HEK293T (cell line): Measurements from ENCODE around the gene FHL3.
"Not testable (repeated sequence)": the region's sequence is repeated elsewhere in the genome, so short reads cannot be mapped to it uniquely, and the experiment has no call there.

Source experiments
- CTCF ChIA-PET: fragments of 350-600 bp; formaldehyde crosslinking; extraction: SDS; loops from one replicate; lab custom pipeline; 2021; ENCODE audit warnings: antibody characterized with exemption, inconsistent platforms; lab: Yijun Ruan, JAX
- POLR2A ChIA-PET: fragments of 350-600 bp; formaldehyde crosslinking; extraction: SDS; loops from one replicate; lab custom pipeline; 2020; ENCODE audit warnings: antibody characterized with exemption, inconsistent platforms; lab: Yijun Ruan, JAX
- DNase-seq: peaks from one replicate; pipeline ENCODE4 v3.0.0; 2012; ENCODE audit warnings: mixed read lengths; ENCODE audit errors: extremely low spot score
- ARNT ChIP-seq: fragments of 450-650 bp; IDR thresholded peaks from 2 replicates; pipeline ENCODE4 v1.6.1; 2017; ENCODE audit warnings: mild to moderate bottlenecking
- BHLHE40 ChIP-seq: fragments of 450-650 bp; IDR thresholded peaks from 2 replicates; pipeline ENCODE4 v1.6.1; 2016; ENCODE audit warnings: mild to moderate bottlenecking, moderate library complexity, borderline replicate concordance
- CTBP1 ChIP-seq: fragments of 450-650 bp; IDR thresholded peaks from 2 replicates; pipeline ENCODE4 v1.6.1; 2016; ENCODE audit warnings: borderline replicate concordance
- ELF4 ChIP-seq: fragments of 450-650 bp; IDR thresholded peaks from 2 replicates; pipeline ENCODE4 v1.6.1; 2017; ENCODE audit warnings: antibody characterized with exemption
- FOXA1 ChIP-seq: fragments of 450-650 bp; IDR thresholded peaks from 2 replicates; pipeline ENCODE4 v1.6.1; 2016; ENCODE audit warnings: mild to moderate bottlenecking
- FOXK2 ChIP-seq: fragments of 450-650 bp; IDR thresholded peaks from 2 replicates; pipeline ENCODE4 v1.6.1; 2016; ENCODE audit warnings: mild to moderate bottlenecking
- FOXM1 ChIP-seq: fragments of 450-650 bp; IDR thresholded peaks from 2 replicates; pipeline ENCODE4 v1.6.1; 2017; ENCODE audit warnings: mild to moderate bottlenecking, borderline replicate concordance
- HDGF ChIP-seq: fragments of 450-650 bp; IDR thresholded peaks from 2 replicates; pipeline ENCODE4 v1.6.1; 2017; ENCODE audit warnings: antibody characterized with exemption, borderline replicate concordance
- L3MBTL2 ChIP-seq: fragments of 450-650 bp; conservative IDR thresholded peaks from 2 replicates; pipeline ENCODE4 v1.6.1; 2016; ENCODE audit warnings: mild to moderate bottlenecking
- LEF1 ChIP-seq: fragments of 450-650 bp; IDR thresholded peaks from 2 replicates; pipeline ENCODE4 v1.6.1; 2017; ENCODE audit warnings: mild to moderate bottlenecking, borderline replicate concordance
- NFRKB ChIP-seq: fragments of 450-650 bp; IDR thresholded peaks from 2 replicates; pipeline ENCODE4 v1.6.1; 2016; ENCODE audit warnings: mild to moderate bottlenecking, moderate library complexity
- SP1 ChIP-seq: fragments of 450-650 bp; IDR thresholded peaks from 2 replicates; pipeline ENCODE4 v1.6.1; 2017
- SUZ12 ChIP-seq: fragments of 450-650 bp; IDR thresholded peaks from 2 replicates; pipeline ENCODE4 v1.6.1; 2016; ENCODE audit warnings: mild to moderate bottlenecking
- TARDBP ChIP-seq: fragments of 450-650 bp; IDR thresholded peaks from 2 replicates; pipeline ENCODE4 v1.6.1; 2016
- ZNF384 ChIP-seq: fragments of 450-650 bp; IDR thresholded peaks from 2 replicates; pipeline ENCODE4 v1.6.1; 2016
- TF ChIP-seq, protein P1 (sequence below): fragments of 450-650 bp; IDR thresholded peaks from 2 replicates; pipeline ENCODE4 v1.6.1; 2016

FHL3 gene

DNA sequence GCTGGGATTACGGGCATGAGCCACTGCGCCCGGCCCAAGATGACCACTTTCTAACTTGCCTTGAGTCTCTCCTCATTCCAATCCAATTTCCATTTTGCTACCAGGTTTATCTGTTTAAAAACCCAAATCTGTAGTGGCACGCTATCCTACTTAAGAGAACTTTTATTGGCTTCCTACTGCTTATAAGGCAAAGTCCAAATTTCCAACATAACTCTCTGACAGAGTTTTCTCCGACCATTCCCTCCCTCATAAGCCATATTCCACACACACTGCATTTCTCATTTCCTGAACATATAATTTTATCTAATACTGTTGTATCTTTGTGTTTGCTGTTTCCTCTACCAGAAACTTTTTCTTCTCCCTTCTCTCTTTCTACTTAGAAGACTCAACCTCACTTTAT lies 30.7 kb downstream of the FHL3 start:
- ChIA-PET POLR2A (no interaction called here), CTCF (interaction anchor here (1.7 kb wide), 1 partner anchor 27 kb away, joined by 6 read pairs; the partner anchor contains the start of gene INPP5B)
- DNase-seq, result no peak
- no peak for TF ChIP-seq LEF1
- TF ChIP-seq L3MBTL2, result no peak
- TF ChIP-seq FOXK2, result no peak
- TF ChIP-seq SUZ12, result no peak
- TF ChIP-seq, protein P1, sequence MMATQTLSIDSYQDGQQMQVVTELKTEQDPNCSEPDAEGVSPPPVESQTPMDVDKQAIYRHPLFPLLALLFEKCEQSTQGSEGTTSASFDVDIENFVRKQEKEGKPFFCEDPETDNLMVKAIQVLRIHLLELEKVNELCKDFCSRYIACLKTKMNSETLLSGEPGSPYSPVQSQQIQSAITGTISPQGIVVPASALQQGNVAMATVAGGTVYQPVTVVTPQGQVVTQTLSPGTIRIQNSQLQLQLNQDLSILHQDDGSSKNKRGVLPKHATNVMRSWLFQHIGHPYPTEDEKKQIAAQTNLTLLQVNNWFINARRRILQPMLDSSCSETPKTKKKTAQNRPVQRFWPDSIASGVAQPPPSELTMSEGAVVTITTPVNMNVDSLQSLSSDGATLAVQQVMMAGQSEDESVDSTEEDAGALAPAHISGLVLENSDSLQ, result no peak
- TF ChIP-seq NFRKB, result no peak
- TF ChIP-seq ELF4, result no peak

- POLR2A ChIA-PET, CTCF ChIA-PET, DNase-seq: not testable (repeated sequence)
Measured at GRCh38 chr1:37973684-37974083, 31.6 kb downstream of the FHL3 start.

DNA sequence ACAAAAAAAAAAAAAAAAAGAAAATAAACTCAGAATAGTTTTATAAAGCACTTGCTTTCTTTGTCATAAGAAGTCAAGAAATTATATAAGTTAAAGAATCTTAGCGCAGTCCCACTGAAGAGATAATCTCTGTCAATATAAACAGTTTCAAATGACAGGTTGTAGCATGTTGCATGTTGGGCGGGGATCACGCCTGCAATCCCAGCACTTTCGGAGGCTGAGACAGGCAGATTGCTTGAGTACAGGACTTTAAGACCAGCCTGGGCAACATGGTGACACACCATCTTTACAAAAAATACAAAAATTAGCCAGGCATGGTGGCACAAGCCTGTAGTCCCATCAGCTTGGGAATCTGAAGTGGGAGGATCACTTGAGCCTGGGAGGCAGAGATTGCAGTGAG lies 40.0 kb downstream of the FHL3 start:
- ChIA-PET POLR2A (no interaction called here), CTCF (interaction anchor here (0.6 kb wide), 1 partner anchor 67 kb away, joined by 6 read pairs; no protein-coding TSS in a partner anchor)
- DNase-seq, result no peak
- TF ChIP-seq ZNF384, result no peak
- no peak for TF ChIP-seq FOXK2
- TF ChIP-seq SUZ12, result no peak
- TF ChIP-seq HDGF, result no peak

- CTCF ChIA-PET, DNase-seq: not testable (repeated sequence)
Measured at GRCh38 chr1:37964106-37964505, 41.2 kb downstream of the FHL3 start.

DNA sequence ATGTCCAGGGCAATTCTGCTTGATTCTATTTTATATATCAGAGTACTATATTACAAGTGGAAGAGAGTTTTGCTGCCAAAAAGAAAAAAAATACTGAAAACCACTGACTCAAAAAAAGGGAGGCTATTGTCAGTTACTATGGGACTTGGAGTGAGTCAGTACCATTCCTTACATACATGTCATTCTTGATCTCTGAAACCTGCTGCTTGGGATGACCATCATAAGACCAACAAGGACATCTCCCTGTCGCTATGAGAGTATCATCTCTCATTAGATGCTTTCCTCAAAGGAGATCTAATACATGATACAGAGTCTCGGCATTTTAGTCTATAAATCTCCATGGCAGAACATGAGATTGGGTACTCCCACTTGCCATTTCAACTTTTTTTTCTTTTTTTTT lies 46.6 kb downstream of the FHL3 start:
- CTCF ChIA-PET, result no interaction called here
- no peak for DNase-seq
- POLR2A ChIA-PET, result interaction anchor here (1.6 kb wide), 1 partner anchor 9 kb away, joined by 4 read pairs; no protein-coding TSS in a partner anchor
- TF ChIP-seq LEF1, result no peak
- TF ChIP-seq ARNT, result no peak
- TF ChIP-seq TARDBP, result no peak
- no peak for TF ChIP-seq ELF4
- TF ChIP-seq ZNF384, result no peak
- no peak for TF ChIP-seq FOXK2
- TF ChIP-seq NFRKB, result no peak
- TF ChIP-seq, protein P1, result no peak
- TF ChIP-seq SUZ12, result no peak
- no peak for TF ChIP-seq BHLHE40
- TF ChIP-seq HDGF, result no peak
- no peak for TF ChIP-seq CTBP1
- TF ChIP-seq FOXA1, result no peak
- TF ChIP-seq SP1, result no peak
- no peak for TF ChIP-seq FOXM1
- no peak for TF ChIP-seq L3MBTL2

More at GRCh38 chr1:37964106-37964505, 41.2 kb downstream of the FHL3 start:
- POLR2A ChIA-PET, result not testable (repeated sequence)

GRCh38 chr1:37955685-37956084 lies 49.6 kb downstream of the FHL3 start:
- ChIA-PET POLR2A (no interaction called here), CTCF (interaction anchor here (0.7 kb wide), 1 partner anchor 1716 kb away, joined by 3 read pairs; no protein-coding TSS in a partner anchor)
- TF ChIP-seq ARNT (no peak), FOXM1 (no peak), ZNF384 (no peak), LEF1 (no peak), L3MBTL2 (no peak), CTBP1 (no peak), SP1 (no peak), SUZ12 (no peak), NFRKB (no peak), ELF4 (no peak), FOXA1 (no peak), BHLHE40 (no peak), HDGF (no peak), FOXK2 (no peak), TARDBP (no peak)
- TF ChIP-seq, protein P1, result no peak
- no peak for DNase-seq

GRCh38 chr1:37954316-37954971 lies 50.9 kb downstream of the FHL3 start:
- TF ChIP-seq, protein P1, result no peak
- TF ChIP-seq ZNF384 (no peak), ELF4 (no peak), FOXM1 (no peak), FOXK2 (no peak), L3MBTL2 (no peak), HDGF (no peak), FOXA1 (no peak), ARNT (no peak), BHLHE40 (no peak)
- no peak for DNase-seq
- POLR2A ChIA-PET, result no interaction called here

More at GRCh38 chr1:37954316-37954971, 50.9 kb downstream of the FHL3 start:
- CTCF ChIA-PET, result no interaction called here
